Head of caudate nucleus (tissue), 42 donors: Measurements from ENCODE around the gene RCSD1.

Experiments used
- DNase-seq, 42 donors: peaks; one replicate each; pipeline versions ENCODE4 v3.0.0 to v3.0.0-alpha.2; 2020 to 2021; ENCODE audit warnings: mixed read lengths in 7 of 42
- intact Hi-C: fragments of 100-400 bp; cut with DNase I; formaldehyde crosslinking; loops from one replicate; pipeline ENCODE4 v1.15.0; 2022

RCSD1 gene

GRCh38 chr1:167635156-167635648 is 5.2 kb downstream of the RCSD1 start:
- intact Hi-C loops, result no loop called here
- peak in 2 of 42 donors; percentile 40 to 42 for DNase-seq

GRCh38 chr1:167635941-167636340 is 5.9 kb downstream of the RCSD1 start:
- DNase-seq, result peak in 2 of 42 donors; percentile 1 to 16
- intact Hi-C loops, result no loop called here

DNA sequence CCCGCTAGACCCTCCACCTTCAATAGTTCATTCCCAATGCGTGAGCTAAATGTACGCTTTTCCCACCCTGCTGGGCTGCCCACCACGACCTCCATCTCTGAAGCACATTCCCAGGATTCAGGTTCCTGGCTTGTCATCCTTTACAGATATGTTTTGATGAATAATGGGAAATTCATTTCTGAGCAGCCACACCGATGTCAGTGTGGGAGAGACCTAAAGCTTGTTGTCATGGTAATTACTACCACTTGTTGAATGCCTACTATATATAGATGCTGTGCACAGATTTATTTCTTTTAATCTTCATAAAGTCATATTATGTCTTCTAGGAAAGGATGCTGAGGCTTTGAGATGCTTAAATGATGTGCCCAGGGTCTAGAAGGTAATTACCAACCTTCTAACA is 8.0 kb downstream of the RCSD1 start:
- peak in 9 of 42 donors; percentile 11 to 63 (median 36) for DNase-seq
- intact Hi-C loops, result no loop called here

DNA sequence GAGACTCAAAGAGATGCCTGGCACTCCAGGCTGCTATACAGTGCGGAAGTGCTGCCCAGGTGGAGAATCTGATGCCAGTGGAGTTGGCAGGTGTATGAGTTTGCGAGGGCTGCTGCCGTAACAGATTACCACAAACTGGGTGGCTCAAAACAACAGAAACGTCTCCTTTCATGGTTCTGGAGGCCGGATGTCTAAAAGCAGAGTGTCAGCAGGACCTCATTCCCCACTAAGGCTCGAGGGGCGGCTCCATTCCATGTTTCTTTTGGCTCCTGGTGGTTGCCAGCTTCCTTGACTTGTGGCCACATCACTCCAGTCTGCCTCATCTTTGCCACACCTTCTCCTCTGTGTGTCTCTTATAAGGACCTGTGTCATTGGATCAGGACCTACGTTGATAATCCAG is 10.0 kb downstream of the RCSD1 start:
- DNase-seq, result no peak
- intact Hi-C loops, result no loop called here

DNA sequence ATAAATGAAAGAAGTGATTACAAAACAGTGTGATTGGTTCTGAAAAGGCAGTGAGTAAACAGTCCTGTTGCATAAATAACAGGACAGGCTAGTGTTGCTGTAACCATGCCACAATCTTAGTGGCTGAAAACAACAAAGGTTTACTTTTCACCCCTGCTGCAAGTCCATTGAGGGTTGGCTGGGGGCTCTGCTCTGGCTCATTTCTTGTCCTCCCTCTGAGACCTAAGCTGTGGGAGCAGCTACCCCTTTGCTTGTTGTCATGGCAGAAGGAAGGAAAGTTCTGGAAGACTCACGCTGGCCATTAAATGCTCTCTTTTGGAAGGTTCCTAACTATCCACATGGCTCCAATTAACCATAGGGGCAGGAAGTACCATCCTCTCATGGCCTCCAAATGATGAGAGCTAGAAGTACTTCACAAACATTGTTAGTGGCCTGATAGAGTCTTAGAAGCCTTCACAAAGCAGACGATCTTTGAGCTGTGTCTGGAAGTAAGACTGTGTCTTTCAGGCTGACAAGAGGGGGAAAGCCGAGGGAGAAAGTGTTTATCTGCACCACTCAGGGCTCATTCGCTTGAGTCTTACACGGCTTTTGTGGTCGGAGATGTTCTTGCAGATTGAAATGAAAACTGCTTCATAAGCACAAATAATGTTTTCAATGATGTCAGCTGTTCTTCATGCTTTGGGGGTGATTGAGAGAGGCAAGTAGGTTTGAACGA is 11.9 kb downstream of the RCSD1 start:
- intact Hi-C loops, result no loop called here
- DNase-seq, result no peak

DNA sequence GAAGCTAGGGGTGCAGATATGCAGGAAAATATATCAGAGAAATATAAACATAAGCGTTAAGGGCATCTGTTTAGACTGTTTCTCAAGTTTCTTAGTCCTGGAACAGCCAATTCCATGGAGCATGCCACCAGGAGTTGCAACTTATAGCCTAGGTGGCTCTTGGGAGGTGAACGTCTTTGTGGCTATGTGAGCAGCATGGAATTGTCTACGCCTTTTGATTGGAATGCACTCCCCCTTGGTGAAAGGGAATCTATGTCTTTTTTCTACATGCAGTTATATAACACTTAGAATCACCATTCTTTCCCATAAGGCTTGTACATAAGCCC is 12.4 kb downstream of the RCSD1 start:
- intact Hi-C loops, result no loop called here
- DNase-seq, result no peak

DNA sequence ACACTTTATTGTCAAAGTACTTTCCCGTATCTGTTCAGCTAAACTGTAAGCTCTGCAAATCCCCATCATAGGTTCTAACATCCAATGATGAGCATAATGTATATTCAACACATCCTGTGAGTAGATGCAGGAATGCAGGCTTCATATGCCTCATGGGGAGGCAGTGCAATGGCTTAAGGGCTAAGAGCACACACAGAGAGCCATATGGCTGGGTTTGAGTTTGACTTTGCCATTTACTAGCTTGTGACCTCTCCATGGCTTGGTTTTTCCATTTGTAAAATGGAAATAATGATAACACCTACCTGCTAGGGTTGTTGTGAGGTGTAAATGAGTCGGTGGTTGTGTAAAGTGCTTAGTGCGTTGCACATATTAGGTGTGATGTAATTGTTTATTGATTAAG is 13.4 kb downstream of the RCSD1 start:
- intact Hi-C loops, result no loop called here
- DNase-seq, result no peak

DNA sequence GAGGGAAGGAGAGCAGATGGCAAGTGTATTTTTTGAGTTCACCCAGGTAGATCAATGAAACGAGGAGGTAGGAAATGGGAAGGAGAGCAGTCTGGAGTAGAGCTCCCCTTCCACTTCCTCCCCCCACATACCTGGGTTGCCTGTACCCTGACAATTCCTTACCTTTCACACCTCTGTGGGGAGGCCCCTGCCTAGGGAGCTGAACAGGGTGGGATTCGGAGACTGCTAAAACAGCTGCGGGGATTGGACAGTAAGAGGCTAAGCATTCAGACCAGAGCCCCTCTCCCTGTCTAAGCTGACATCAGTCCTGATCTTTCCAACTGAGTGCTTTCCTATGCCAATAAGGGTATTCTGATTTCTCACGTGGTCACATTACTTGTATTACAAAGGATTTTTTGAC is 14.5 kb downstream of the RCSD1 start:
- intact Hi-C loops, result no loop called here
- no peak for DNase-seq

DNA sequence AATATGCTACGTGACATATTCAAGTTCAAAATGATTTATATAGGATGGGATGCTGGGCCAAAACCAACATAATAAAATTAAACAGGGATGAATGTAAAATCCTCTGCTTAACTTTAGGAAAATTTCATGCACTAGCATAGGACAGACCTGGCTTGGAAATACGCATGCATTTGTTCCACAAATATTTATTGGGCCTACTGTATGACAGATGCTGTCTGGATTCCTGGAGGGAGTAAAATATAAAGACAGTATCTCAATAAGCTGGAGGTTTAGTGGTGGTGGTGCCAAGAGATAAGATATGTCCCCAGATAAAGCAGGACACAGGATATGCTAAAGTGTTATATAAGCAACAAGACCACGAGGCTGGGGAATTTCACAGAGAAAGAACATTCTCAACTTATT is 15.1 kb downstream of the RCSD1 start:
- DNase-seq, result no peak
- intact Hi-C loops, result no loop called here

DNA sequence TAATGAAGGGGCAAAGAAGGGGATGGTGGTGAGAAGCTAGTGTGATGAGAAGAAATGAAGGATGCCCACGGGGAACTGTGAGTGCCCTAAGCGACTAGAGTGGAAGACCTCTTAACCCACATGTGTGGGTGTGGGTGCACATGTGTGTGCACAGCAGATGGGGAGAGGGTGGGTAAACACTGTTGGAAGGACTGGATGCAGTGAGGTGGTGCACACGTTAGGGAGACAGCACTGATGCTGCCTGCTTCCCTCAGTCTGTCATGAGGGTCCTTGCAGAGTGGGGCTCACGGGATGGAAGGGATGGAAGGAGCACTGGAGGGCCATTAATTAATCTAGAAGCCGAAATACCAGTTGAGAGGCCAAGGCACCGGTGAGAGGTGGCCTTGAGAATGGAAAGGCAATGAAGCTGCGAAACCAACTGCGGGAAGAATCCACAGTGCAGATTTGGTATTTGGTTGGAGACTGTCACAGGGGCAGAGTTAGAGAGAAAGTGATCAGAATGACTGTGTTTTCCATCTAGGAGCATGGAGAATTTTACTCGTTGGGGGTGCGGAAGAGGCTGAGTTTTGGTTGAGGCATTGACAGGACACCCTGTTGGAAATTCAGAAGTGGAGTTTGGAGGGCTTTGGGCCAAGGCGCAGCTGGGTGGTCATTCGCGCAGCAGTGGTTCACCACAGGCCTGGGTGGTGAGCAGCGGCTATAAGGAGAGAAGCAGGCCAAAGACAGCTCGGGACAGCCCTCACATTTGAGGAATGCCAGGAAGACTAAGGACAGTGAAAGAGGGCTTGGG is 15.8 kb downstream of the RCSD1 start:
- intact Hi-C loops, result no loop called here
- no peak for DNase-seq

GRCh38 chr1:167648252-167648849 is 18.3 kb downstream of the RCSD1 start:
- intact Hi-C loops, result no loop called here
- DNase-seq, result no peak

- intact Hi-C loops, result no loop called here
- no peak for DNase-seq
Observed at GRCh38 chr1:167648978-167649744, 19.1 kb downstream of the RCSD1 start.

DNA sequence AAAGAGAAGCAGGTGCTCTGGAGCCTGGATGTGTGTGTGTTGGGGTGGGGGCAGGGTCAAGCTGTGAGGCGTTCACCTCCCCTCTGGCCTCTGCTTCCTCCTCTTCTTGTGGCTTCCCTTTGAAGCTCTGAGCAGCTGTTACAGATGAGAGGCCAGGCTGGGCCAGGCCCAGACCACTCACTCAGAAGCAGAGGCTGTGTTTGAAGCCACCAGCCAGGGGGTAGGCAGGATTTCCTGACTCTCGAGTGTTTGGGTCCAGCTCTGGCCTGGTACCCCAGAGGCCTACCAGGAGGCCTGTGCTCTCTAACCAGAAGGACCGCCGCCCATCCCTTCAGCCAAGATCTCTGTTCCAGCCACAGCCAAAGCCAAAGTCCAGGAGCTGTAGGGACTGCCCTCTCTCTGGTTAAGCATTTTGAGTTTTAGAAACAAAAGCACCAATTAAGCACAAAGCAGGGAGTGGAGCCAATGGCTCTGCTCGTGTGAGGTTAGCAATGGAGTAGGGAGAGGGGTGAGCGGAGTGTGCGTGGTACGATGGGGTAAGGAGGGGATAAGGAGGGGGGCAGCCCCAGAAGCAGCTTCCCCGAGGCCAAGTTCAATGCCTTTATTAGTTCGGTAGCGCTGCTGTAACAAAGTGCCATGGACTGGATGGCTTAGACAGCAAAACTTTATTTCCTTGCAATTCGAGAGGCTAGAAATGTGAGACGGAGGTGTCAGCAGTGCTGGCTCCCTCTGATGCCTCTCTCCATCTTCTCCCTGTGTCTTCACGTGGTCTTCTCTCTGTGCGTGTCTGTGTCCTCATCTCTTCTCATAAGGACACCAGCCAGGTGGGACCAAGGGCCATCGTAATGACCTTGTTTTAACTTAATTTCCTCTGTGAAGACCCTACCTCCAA is 20.5 kb downstream of the RCSD1 start:
- intact Hi-C loops, result no loop called here

DNA sequence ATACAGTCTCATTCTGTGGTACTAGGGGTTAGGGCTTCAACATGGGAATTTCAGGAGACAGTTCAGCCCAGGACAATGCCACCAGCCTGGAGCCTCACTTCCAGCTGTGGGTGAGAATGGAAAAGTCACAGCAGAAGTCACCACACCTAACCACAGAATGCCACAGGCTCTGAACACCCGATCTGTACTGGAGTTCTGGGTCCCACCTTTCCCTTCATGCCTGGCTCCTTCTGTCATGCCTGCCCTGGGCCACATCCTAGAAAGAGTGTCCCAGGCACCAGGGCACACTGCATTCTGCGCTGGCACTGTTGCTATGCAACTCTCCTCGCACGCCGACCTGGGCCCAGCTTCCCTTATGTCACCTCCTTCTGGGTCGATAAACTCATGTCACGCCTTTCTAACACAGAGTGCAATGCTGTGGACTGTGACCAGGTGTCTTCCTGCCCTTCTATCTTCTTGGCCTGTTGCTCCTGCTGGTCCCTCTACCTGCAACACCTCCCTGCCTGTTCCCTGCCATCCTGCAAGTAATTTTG is 21.2 kb downstream of the RCSD1 start:
- DNase-seq, result no peak
- intact Hi-C loops, result no loop called here

More for the DNA sequence above, 20.5 kb downstream of the RCSD1 start:
- peak in 1 of 42 donors; percentile 44 for DNase-seq

- intact Hi-C loops, result no loop called here
- no peak for DNase-seq
Observed at GRCh38 chr1:167654975-167655575, 25.0 kb downstream of the RCSD1 start.

- intact Hi-C loops, result no loop called here
- no peak for DNase-seq
Observed at GRCh38 chr1:167656657-167657056, 26.6 kb downstream of the RCSD1 start.

GRCh38 chr1:167658574-167659328 is 28.7 kb downstream of the RCSD1 start:
- DNase-seq, result no peak
- intact Hi-C loops, result no loop called here
